HEK293T (cell line): Measurements from ENCODE around the gene ARL17B.
"Not testable (repeated sequence)": the region's sequence is repeated elsewhere in the genome, so short reads cannot be mapped to it uniquely, and the experiment has no call there.

Source experiments
- CTCF ChIA-PET: fragments of 350-600 bp; formaldehyde crosslinking; extraction: SDS; loops from one replicate; lab custom pipeline; 2021; ENCODE audit warnings: antibody characterized with exemption, inconsistent platforms; lab: Yijun Ruan, JAX
- POLR2A ChIA-PET: fragments of 350-600 bp; formaldehyde crosslinking; extraction: SDS; loops from one replicate; lab custom pipeline; 2020; ENCODE audit warnings: antibody characterized with exemption, inconsistent platforms; lab: Yijun Ruan, JAX
- DNase-seq: peaks from one replicate; pipeline ENCODE4 v3.0.0; 2012; ENCODE audit warnings: mixed read lengths; ENCODE audit errors: extremely low spot score
- TF ChIP-seq, protein P1 (sequence below): fragments of 450-650 bp; IDR thresholded peaks from 2 replicates; pipeline ENCODE4 v1.6.1; 2016

Gene ARL17B

DNA sequence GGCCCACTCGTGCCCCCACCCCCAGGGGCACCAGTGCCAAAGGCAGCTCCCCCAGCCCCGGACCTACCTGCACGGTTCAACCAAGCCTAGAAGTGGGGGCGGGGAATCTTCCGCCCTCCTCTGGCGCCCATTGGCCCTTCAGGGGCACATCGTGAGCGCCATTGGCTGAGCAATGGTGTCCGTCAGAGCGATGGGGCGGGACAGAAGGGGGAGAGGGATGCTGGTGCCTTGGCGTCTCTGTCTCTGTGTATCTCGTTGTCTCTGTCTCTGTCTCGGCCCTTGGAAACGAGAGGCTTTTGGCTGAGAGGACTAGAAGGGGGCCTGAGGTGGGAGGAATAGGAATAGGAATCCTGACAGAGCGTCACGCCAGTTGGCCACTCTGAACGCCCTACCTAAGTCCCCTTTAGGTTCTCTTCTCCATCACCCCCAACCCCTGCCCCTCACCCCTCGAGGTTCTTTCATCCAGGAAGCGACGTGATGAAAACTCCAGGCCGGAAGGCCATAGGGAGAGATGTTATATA, 136.2 kb downstream of the ARL17B start:
- TF ChIP-seq, protein P1, sequence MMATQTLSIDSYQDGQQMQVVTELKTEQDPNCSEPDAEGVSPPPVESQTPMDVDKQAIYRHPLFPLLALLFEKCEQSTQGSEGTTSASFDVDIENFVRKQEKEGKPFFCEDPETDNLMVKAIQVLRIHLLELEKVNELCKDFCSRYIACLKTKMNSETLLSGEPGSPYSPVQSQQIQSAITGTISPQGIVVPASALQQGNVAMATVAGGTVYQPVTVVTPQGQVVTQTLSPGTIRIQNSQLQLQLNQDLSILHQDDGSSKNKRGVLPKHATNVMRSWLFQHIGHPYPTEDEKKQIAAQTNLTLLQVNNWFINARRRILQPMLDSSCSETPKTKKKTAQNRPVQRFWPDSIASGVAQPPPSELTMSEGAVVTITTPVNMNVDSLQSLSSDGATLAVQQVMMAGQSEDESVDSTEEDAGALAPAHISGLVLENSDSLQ: peak; percentile 99
- CTCF ChIA-PET, POLR2A ChIA-PET: not testable (repeated sequence)
- peak; percentile 86 for DNase-seq

DNA sequence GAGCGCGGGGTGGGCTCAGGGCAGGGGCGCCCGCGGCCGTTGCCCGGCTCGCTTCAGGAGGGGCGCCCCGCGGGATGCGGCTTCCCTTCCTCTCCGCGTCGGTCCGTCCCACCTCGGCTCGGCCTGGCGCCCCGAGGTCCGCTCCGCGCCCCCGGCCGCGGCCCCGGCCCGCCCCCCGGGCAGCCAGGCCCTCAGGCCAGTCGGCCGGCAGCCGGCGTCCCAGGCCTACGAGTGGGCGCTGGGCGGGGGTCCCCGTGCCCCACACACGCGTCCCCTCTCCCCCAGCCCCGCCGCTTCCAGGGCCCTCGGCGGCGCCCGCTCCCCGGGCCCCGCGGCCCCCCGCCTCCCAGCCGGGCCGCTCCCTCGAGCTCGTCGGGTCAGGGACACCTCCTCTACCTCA, 136.7 kb downstream of the ARL17B start:
- CTCF ChIA-PET, POLR2A ChIA-PET, DNase-seq: not testable (repeated sequence)
